Measurements from ENCODE around the gene ADORA2A. TPM values are rescaled to one million over a fixed set of nuclear protein-coding genes. Genes with fewer than 3 reads are reported as not detected.

The ADORA2A gene
- total and polyA plus RNA-seq, 2 of the 13 experiments (the other 11 are each of a cell fraction or from before 2014, with no cell fraction given), result 3.3 to 5.0 TPM

DNA sequence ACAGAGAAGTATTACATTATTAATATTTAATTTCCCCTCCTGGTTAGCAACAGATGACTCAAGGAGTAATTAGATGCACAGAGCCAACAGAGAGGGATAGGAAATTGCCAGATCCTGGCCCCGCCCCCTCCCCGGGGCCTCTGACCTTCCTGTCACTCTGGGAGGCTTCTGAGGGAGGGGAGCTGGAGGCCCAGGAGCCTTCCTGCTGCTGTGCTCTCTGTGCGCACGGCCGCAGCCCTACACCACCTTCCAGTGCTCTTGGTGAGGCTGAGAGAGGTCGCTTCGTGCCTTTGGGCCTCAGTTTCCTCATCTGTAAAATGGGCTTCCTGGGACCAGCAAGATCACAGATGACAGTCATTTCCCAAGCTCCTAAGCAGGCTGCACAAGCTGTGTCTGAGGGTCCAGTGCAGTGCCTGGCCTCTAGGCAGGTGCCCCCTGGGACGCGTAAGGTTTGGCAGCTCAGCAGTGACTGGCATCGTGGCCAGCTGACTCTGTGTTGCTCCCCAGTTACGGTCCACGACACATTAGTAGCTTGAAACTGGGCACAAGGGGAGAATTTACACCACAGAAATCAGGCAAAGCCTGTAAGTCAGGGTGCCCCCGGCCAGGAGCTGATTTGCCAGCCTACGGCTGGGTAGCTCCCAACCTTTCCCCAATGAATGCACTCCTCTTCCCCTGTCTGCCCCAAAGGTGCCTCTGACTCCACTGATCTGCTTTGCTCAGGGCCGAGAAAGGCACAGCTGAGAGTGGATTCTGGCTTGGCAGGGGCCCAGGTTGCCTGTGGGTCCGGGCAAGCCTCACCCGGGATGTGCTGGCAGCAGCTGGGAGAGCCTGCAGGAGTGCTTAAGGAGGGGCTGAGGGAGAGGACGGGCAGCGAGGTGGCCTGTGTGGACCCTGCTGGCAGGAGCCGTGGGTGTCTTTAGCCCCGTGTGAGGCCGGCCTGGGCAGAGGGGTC lies 2.3 kb downstream of the ADORA2A start (continued):
- TF ChIP-seq ZNF816 (CRISPR knock-in tag; IDR thresholded peaks at IDR 0.05; ENCODE audit: borderline replicate concordance) (no peak), KDM3A (CRISPR knock-in tag; IDR thresholded peaks at IDR 0.05; ENCODE audit: low read depth) (no peak), PLRG1 (conservative IDR thresholded peaks at IDR 0.05) (no peak), MXD4 (CRISPR knock-in tag; IDR thresholded peaks at IDR 0.05) (no peak), MATR3 (CRISPR knock-in tag; IDR thresholded peaks at IDR 0.05) (no peak), POLR2AphosphoS2 (IDR thresholded peaks at IDR 0.05; ENCODE audit: low read depth, low read length) (no peak), JUND (CRISPR knock-in tag; IDR thresholded peaks at IDR 0.05) (no peak), MAFF (IDR thresholded peaks at IDR 0.05; ENCODE audit: low read depth, low read length) (no peak), RFX3 (CRISPR knock-in tag; IDR thresholded peaks at IDR 0.05) (no peak), ZNF460 (CRISPR knock-in tag; IDR thresholded peaks at IDR 0.05; ENCODE audit: borderline replicate concordance) (no peak), ZNF780A (CRISPR knock-in tag; IDR thresholded peaks at IDR 0.05) (no peak), GABPA (IDR thresholded peaks at IDR 0.05; ENCODE audit: low read depth, low read length) (no peak), GABPA (CRISPR knock-in tag; IDR thresholded peaks at IDR 0.05; ENCODE audit: low read depth) (0 out of 2 replicates have a peak, but pooled peaks have one; percentile 15), ZNF230 (CRISPR knock-in tag; IDR thresholded peaks at IDR 0.05) (no peak), ZNF547 (CRISPR knock-in tag; IDR thresholded peaks at IDR 0.05) (no peak), ZNF768 (CRISPR knock-in tag; IDR thresholded peaks at IDR 0.05) (peak; percentile 52; the same call in 1 of the 2 replicates), SIN3B (IDR thresholded peaks at IDR 0.05; ENCODE audit: low read length) (no peak), RFX5 (IDR thresholded peaks at IDR 0.05; ENCODE audit: low read depth, low read length) (peak; percentile 95), ZNF20 (CRISPR knock-in tag; IDR thresholded peaks at IDR 0.05) (no peak), ZNF629 (CRISPR knock-in tag; conservative IDR thresholded peaks at IDR 0.05) (peak; percentile 97), HNRNPK (IDR thresholded peaks at IDR 0.05; ENCODE audit: low read depth, low read length, poor library complexity, severe bottlenecking) (no peak)
- TF ChIP-seq, protein P1, sequence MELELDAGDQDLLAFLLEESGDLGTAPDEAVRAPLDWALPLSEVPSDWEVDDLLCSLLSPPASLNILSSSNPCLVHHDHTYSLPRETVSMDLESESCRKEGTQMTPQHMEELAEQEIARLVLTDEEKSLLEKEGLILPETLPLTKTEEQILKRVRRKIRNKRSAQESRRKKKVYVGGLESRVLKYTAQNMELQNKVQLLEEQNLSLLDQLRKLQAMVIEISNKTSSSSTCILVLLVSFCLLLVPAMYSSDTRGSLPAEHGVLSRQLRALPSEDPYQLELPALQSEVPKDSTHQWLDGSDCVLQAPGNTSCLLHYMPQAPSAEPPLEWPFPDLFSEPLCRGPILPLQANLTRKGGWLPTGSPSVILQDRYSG (CRISPR knock-in tag; IDR thresholded peaks at IDR 0.05), result no peak
- TF ChIP-seq, protein P2, sequence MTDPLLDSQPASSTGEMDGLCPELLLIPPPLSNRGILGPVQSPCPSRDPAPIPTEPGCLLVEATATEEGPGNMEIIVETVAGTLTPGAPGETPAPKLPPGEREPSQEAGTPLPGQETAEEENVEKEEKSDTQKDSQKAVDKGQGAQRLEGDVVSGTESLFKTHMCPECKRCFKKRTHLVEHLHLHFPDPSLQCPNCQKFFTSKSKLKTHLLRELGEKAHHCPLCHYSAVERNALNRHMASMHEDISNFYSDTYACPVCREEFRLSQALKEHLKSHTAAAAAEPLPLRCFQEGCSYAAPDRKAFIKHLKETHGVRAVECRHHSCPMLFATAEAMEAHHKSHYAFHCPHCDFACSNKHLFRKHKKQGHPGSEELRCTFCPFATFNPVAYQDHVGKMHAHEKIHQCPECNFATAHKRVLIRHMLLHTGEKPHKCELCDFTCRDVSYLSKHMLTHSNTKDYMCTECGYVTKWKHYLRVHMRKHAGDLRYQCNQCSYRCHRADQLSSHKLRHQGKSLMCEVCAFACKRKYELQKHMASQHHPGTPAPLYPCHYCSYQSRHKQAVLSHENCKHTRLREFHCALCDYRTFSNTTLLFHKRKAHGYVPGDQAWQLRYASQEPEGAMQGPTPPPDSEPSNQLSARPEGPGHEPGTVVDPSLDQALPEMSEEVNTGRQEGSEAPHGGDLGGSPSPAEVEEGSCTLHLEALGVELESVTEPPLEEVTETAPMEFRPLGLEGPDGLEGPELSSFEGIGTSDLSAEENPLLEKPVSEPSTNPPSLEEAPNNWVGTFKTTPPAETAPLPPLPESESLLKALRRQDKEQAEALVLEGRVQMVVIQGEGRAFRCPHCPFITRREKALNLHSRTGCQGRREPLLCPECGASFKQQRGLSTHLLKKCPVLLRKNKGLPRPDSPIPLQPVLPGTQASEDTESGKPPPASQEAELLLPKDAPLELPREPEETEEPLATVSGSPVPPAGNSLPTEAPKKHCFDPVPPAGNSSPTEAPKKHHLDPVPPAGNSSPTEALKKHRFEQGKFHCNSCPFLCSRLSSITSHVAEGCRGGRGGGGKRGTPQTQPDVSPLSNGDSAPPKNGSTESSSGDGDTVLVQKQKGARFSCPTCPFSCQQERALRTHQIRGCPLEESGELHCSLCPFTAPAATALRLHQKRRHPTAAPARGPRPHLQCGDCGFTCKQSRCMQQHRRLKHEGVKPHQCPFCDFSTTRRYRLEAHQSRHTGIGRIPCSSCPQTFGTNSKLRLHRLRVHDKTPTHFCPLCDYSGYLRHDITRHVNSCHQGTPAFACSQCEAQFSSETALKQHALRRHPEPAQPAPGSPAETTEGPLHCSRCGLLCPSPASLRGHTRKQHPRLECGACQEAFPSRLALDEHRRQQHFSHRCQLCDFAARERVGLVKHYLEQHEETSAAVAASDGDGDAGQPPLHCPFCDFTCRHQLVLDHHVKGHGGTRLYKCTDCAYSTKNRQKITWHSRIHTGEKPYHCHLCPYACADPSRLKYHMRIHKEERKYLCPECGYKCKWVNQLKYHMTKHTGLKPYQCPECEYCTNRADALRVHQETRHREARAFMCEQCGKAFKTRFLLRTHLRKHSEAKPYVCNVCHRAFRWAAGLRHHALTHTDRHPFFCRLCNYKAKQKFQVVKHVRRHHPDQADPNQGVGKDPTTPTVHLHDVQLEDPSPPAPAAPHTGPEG (CRISPR knock-in tag; IDR thresholded peaks at IDR 0.05), result no peak
- TF ChIP-seq, protein P3, sequence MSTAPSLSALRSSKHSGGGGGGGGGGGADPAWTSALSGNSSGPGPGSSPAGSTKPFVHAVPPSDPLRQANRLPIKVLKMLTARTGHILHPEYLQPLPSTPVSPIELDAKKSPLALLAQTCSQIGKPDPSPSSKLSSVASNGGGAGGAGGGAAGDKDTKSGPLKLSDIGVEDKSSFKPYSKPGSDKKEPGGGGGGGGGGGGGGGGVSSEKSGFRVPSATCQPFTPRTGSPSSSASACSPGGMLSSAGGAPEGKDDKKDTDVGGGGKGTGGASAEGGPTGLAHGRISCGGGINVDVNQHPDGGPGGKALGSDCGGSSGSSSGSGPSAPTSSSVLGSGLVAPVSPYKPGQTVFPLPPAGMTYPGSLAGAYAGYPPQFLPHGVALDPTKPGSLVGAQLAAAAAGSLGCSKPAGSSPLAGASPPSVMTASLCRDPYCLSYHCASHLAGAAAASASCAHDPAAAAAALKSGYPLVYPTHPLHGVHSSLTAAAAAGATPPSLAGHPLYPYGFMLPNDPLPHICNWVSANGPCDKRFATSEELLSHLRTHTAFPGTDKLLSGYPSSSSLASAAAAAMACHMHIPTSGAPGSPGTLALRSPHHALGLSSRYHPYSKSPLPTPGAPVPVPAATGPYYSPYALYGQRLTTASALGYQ (CRISPR knock-in tag; IDR thresholded peaks at IDR 0.05), result no peak

Data from HepG2 (cell line).